Measurements from ENCODE around the gene OXNAD1.

DNA sequence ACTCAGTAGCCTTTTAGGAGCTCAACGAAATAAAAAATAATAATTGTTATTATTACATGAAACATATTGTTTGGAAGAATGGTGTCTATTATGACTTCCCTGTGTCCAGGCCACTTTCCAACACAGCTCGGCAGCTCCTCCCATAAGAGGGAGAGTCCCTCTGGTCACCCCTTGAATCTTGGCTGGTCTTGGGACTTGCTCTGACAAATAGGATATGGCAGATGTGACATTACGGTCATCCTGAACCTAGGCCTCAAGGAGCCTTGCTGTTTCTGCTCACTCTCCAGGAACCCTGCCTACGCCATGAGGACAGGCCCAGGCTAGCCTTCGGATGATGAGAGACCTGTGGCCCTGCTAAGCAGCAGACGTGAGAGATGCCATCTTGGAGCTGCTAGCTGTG is 71.8 kb downstream of the OXNAD1 start:
- TF ChIP-seq POLR2A (IDR thresholded peaks at IDR 0.05; ENCODE audit: low read length) (no peak), GATA1 (IDR thresholded peaks at IDR 0.05; ENCODE audit: low read depth, low read length) (no peak)

All from erythroblast (primary cell).